ENCODE results near the gene DNAJB7. TPM values are rescaled to one million over a fixed set of nuclear protein-coding genes. Genes with fewer than 3 reads are reported as not detected.

DNAJB7 gene
- total RNA-seq, 2 donors from 2014 or later: not detected

GRCh38 chr22:40867109-40867508 is 5.2 kb upstream of the DNAJB7 start:
- H3K27ac ChIP-seq (ENCODE audit: low read depth, low read length): no peak overlapping the region
- no peaks in the 10 kb centered on the region for H3K27me3 ChIP-seq (ENCODE audit: control insufficient read depth, insufficient read depth, low read length, poor library complexity, severe bottlenecking)
- TF ChIP-seq CTCF (conservative IDR thresholded peaks at IDR 0.05): no peak
- H3K9me3 ChIP-seq (ENCODE audit: control insufficient read depth, low read length): no peaks in the 10 kb centered on the region
- Mint-ChIP-seq H3K4me3 (no peak overlapping the region), H3K27me3 (ENCODE audit: insufficient read depth) (no peaks in the 10 kb centered on the region), H3K9me3 (no peaks in the 10 kb centered on the region), H3K4me1 (peaks cover 3% of the 10 kb centered on the region), H3K36me3 (ENCODE audit: low read depth) (peaks cover 21% of the 10 kb centered on the region), H3K27ac (no peak overlapping the region)
- H3K4me3 ChIP-seq (ENCODE audit: low read length): no peak overlapping the region
- no peaks in the 10 kb centered on the region for H3K4me1 ChIP-seq (ENCODE audit: control insufficient read depth, insufficient read depth, low read length)
- no peak for DNase-seq
- H3K36me3 ChIP-seq (ENCODE audit: control insufficient read depth, insufficient read depth, low read length): peaks cover 28% of the 10 kb centered on the region
- WGBS, 2 experiments (ENCODE audit: insufficient coverage in 1 of 2, insufficient read length in 1 of 2): 92% methylated on average over 2 of the region's 2 CpGs
- H3K9ac ChIP-seq (ENCODE audit: extremely low read depth, low read length, poor library complexity, severe bottlenecking): no peak overlapping the region

- H3K9me3 Mint-ChIP-seq: no peaks in the 10 kb centered on the region
- H3K36me3 Mint-ChIP-seq (ENCODE audit: low read depth): peaks cover 18% of the 10 kb centered on the region
- 96 to 100% methylated on average over 1 to 2 of the region's 2 CpGs for WGBS, 2 experiments (ENCODE audit: insufficient coverage in 1 of 2, insufficient read length in 1 of 2)
- H3K27me3 ChIP-seq (ENCODE audit: control insufficient read depth, insufficient read depth, low read length, poor library complexity, severe bottlenecking): no peaks in the 10 kb centered on the region
- peaks cover 6% of the 10 kb centered on the region for H3K4me1 ChIP-seq (ENCODE audit: control insufficient read depth, insufficient read depth, low read length)
- no peak for TF ChIP-seq CTCF (conservative IDR thresholded peaks at IDR 0.05)
- H3K27ac ChIP-seq (ENCODE audit: low read depth, low read length): no peak overlapping the region
- no peak overlapping the region for H3K27ac Mint-ChIP-seq
- no peak overlapping the region for H3K4me3 ChIP-seq (ENCODE audit: low read length)
- peaks cover 34% of the 10 kb centered on the region for H3K36me3 ChIP-seq (ENCODE audit: control insufficient read depth, insufficient read depth, low read length)
- peaks cover 14% of the 10 kb centered on the region for H3K4me1 Mint-ChIP-seq
- DNase-seq: no peak
- no peaks in the 10 kb centered on the region for H3K9me3 ChIP-seq (ENCODE audit: control insufficient read depth, low read length)
- no peaks in the 10 kb centered on the region for H3K27me3 Mint-ChIP-seq (ENCODE audit: insufficient read depth)
- H3K9ac ChIP-seq (ENCODE audit: extremely low read depth, low read length, poor library complexity, severe bottlenecking): no peak overlapping the region
- no peak overlapping the region for H3K4me3 Mint-ChIP-seq
Observed at GRCh38 chr22:40862537-40862936, 624 bp upstream of the DNAJB7 start.

- TF ChIP-seq CTCF (conservative IDR thresholded peaks at IDR 0.05): no peak
- peak overlapping the region; percentile 100 for H3K27ac ChIP-seq (ENCODE audit: low read depth, low read length)
- Mint-ChIP-seq H3K27ac (peak overlapping the region; percentile 100), H3K9me3 (no peaks in the 10 kb centered on the region), H3K27me3 (ENCODE audit: insufficient read depth) (no peaks in the 10 kb centered on the region), H3K36me3 (ENCODE audit: low read depth) (peaks cover 14% of the 10 kb centered on the region), H3K4me3 (peak overlapping the region; percentile 95), H3K4me1 (peaks cover 38% of the 10 kb centered on the region)
- H3K27me3 ChIP-seq (ENCODE audit: control insufficient read depth, insufficient read depth, low read length, poor library complexity, severe bottlenecking): no peaks in the 10 kb centered on the region
- peaks cover 13% of the 10 kb centered on the region for H3K4me1 ChIP-seq (ENCODE audit: control insufficient read depth, insufficient read depth, low read length)
- WGBS, 2 experiments (ENCODE audit: insufficient coverage in 1 of 2, insufficient read length in 1 of 2): 12 to 24% methylated on average over 10 to 18 of the region's 18 CpGs
- H3K9me3 ChIP-seq (ENCODE audit: control insufficient read depth, low read length): no peaks in the 10 kb centered on the region
- peaks cover 46% of the 10 kb centered on the region for H3K36me3 ChIP-seq (ENCODE audit: control insufficient read depth, insufficient read depth, low read length)
- no peak for DNase-seq
- H3K4me3 ChIP-seq (ENCODE audit: low read length): peak overlapping the region; percentile 95
- peak overlapping the region; percentile 99 for H3K9ac ChIP-seq (ENCODE audit: extremely low read depth, low read length, poor library complexity, severe bottlenecking)
Observed at GRCh38 chr22:40857309-40857855, 4.5 kb downstream of the DNAJB7 start.

All from endodermal cell (in vitro differentiated cells).